Activated effector memory CD4-positive, alpha-beta T cell treated with Interleukin-2 at 50 U/mL for 16 hours (primary cell): ENCODE data around the gene PRICKLE3.

Experiments
- DNase-seq: peaks from one replicate; pipeline ENCODE4 v3.0.0-alpha.2; 2020

The PRICKLE3 gene

GRCh38 chrX:49204709-49205108, 18.5 kb upstream of the PRICKLE3 start:
- DNase-seq = no peak

- no peak for DNase-seq
Measured at GRCh38 chrX:49204017-49204416, 17.8 kb upstream of the PRICKLE3 start.

- no peak for DNase-seq
Measured at GRCh38 chrX:49203536-49203935, 17.4 kb upstream of the PRICKLE3 start.

GRCh38 chrX:49202022-49202421, 15.8 kb upstream of the PRICKLE3 start:
- DNase-seq = no peak

GRCh38 chrX:49199906-49200771, 14.0 kb upstream of the PRICKLE3 start, which contains the start of gene SYP:
SYP (minus strand) TSS chrX:49200193; CDS start chrX:49200186, 7 bp downstream.
- peak; percentile 79 for DNase-seq

GRCh38 chrX:49199315-49199595, 13.1 kb upstream of the PRICKLE3 start:
- DNase-seq = no peak

GRCh38 chrX:49198540-49199314, 12.6 kb upstream of the PRICKLE3 start:
- DNase-seq = no peak

- no peak for DNase-seq
Measured at GRCh38 chrX:49197543-49198087, 11.4 kb upstream of the PRICKLE3 start.

GRCh38 chrX:49193542-49193964, 7.4 kb upstream of the PRICKLE3 start:
- no peak for DNase-seq

- no peak for DNase-seq
Measured at GRCh38 chrX:49192722-49193328, 6.7 kb upstream of the PRICKLE3 start.

- no peak for DNase-seq
Measured at GRCh38 chrX:49191574-49192011, 5.4 kb upstream of the PRICKLE3 start.

GRCh38 chrX:49190821-49191573, 4.8 kb upstream of the PRICKLE3 start:
- DNase-seq = peak; percentile 78

- no peak for DNase-seq
Measured at GRCh38 chrX:49189606-49190005, 3.4 kb upstream of the PRICKLE3 start.

GRCh38 chrX:49188468-49189076, 2.4 kb upstream of the PRICKLE3 start:
- no peak for DNase-seq

- no peak for DNase-seq
Measured at GRCh38 chrX:49187526-49187925, 1.4 kb upstream of the PRICKLE3 start.

- no peak for DNase-seq
Measured at GRCh38 chrX:49187028-49187394, 838 bp upstream of the PRICKLE3 start.

- DNase-seq = no peak
Measured at GRCh38 chrX:49184294-49185281, 1.6 kb downstream of the PRICKLE3 start.

GRCh38 chrX:49183701-49184281, 2.4 kb downstream of the PRICKLE3 start:
- no peak for DNase-seq

- DNase-seq = no peak
Measured at GRCh38 chrX:49179358-49179757, 6.8 kb downstream of the PRICKLE3 start.

- DNase-seq = no peak
Measured at GRCh38 chrX:49178537-49178936, 7.6 kb downstream of the PRICKLE3 start.
